Measurements from ENCODE around the gene ATOSA. TPM values are rescaled to one million over a fixed set of nuclear protein-coding genes. Genes with fewer than 3 reads are reported as not detected.

Gene ATOSA
- total and polyA plus RNA-seq, 2 of the 13 experiments (the other 11 are each of a cell fraction or from before 2014, with no cell fraction given), result 6.6 to 16.3 TPM

Other genes with a start within 250 kb of the ATOSA start
- 4.8 and 9.4 TPM in 2 replicates for gene MYO5A, start 150.5 kb downstream of the ATOSA start, total RNA-seq (2016; rRNA removed; fragmentation: Illumina TruSeq; extraction: Trizol)
- gene MYO5A, start 150.5 kb downstream of the ATOSA start, polyA plus RNA-seq (2011; rRNA removed), result 2.7 and 2.8 TPM in 2 replicates
- gene ARPP19, start 110.4 kb downstream of the ATOSA start, total RNA-seq (2016; rRNA removed; fragmentation: Illumina TruSeq; extraction: Trizol), result 123 and 213 TPM in 2 replicates
- gene ARPP19, start 110.4 kb downstream of the ATOSA start, polyA plus RNA-seq (2011; rRNA removed), result 52.9 and 70.8 TPM in 2 replicates
- gene ONECUT1, start 110.9 kb upstream of the ATOSA start, total RNA-seq (2016; rRNA removed; fragmentation: Illumina TruSeq; extraction: Trizol), result 9.1 and 9.3 TPM in 2 replicates
- gene ONECUT1, start 110.9 kb upstream of the ATOSA start, polyA plus RNA-seq (2011; rRNA removed), result 3.5 and 3.8 TPM in 2 replicates

Data from HepG2 (cell line).